ENCODE data around the gene IPO9.
A peak's percentile ranks its signal among the peaks of the same experiment; 100 is the strongest.

Gene IPO9

GRCh38 chr1:201825245-201825644, 3.7 kb upstream of the IPO9 start:
- DNase-seq (ENCODE audit: low read depth, low spot score) = no peak
- no peak overlapping the region for H3K4me3 ChIP-seq (ENCODE audit: low read depth, low read length)
- ChIA-PET POLR2A (no interaction called here), CTCF (interaction anchor here (0.8 to 5.5 kb wide), 4 partner anchors 12 to 30 kb away, joined by 3 to 41 read pairs (median 20); no protein-coding TSS in a partner anchor)
- no peak for TF ChIP-seq CTCF (IDR thresholded peaks at IDR 0.05; ENCODE audit: insufficient read depth, low read length, missing control alignments)

GRCh38 chr1:201826830-201827229, 2.1 kb upstream of the IPO9 start:
- CTCF ChIA-PET = interaction anchor here (0.6 to 5.5 kb wide), 15 partner anchors 8 to 308 kb away, joined by 3 to 47 read pairs (median 8); no protein-coding TSS in a partner anchor
- POLR2A ChIA-PET = no interaction called here
- TF ChIP-seq CTCF (IDR thresholded peaks at IDR 0.05; ENCODE audit: insufficient read depth, low read length, missing control alignments) = no peak
- H3K4me3 ChIP-seq (ENCODE audit: low read depth, low read length) = no peak overlapping the region
- no peak for DNase-seq (ENCODE audit: low read depth, low spot score)

DNA sequence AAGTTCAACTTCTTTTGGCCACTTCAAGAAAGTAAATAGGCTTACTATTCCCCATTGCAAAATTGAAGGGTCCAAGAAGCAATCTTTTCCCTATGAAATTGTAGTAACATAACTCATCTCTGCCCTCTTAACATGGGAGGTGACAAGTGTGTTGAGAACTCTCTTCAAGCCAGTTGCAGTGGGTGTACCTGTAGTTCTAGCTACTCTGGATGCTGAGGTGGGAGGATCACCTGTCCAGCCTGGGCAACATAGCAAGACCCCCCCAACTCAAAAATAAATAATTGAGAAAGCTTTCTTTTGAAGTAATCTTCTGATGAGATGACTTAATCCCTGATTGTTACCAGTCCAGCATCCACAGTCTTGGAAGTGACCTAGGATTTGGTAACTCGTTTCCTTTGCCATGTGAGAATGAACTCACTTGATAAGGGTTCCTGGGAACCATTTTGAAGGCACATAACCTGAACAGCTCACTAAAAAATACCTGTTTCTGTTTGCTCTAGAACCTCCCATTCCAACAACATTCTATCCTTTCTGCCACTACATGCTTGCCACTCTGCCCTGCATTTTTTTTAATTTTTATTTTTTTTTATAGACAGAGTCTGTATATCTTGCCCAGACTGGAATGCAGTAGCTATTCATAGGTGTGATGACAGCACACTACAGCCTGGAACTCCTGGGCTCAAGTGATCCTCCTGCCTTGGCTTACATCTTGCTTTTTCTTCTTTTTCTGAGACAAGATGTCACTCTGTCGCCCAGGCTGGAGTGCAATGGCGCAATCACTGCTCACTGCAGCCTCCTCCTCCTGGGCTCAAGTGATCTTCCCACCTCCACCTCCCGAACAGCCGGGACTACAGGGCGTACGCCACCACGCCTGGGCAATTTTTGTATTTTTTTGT, 1.4 kb upstream of the IPO9 start:
- ChIA-PET POLR2A (no interaction called here), CTCF (interaction anchor here (0.6 to 5.5 kb wide), 20 partner anchors 8 to 307 kb away, joined by 3 to 47 read pairs (median 4); no protein-coding TSS in a partner anchor)
- TF ChIP-seq CTCF (IDR thresholded peaks at IDR 0.05; ENCODE audit: insufficient read depth, low read length, missing control alignments) = no peak
- no peak overlapping the region for H3K4me3 ChIP-seq (ENCODE audit: low read depth, low read length)
- no peak for DNase-seq (ENCODE audit: low read depth, low spot score)

GRCh38 chr1:201828217-201828819, 639 bp upstream of the IPO9 start:
- no peak for TF ChIP-seq CTCF (IDR thresholded peaks at IDR 0.05; ENCODE audit: insufficient read depth, low read length, missing control alignments)
- POLR2A ChIA-PET = interaction anchor here (1.6 kb wide), 1 partner anchor 288 kb away, joined by 5 read pairs; no protein-coding TSS in a partner anchor
- H3K4me3 ChIP-seq (ENCODE audit: low read depth, low read length) = peak overlapping the region; percentile 49
- no peak for DNase-seq (ENCODE audit: low read depth, low spot score)
- CTCF ChIA-PET = interaction anchor here (0.8 to 5.5 kb wide), 16 partner anchors 9 to 296 kb away, joined by 3 to 47 read pairs (median 6); no protein-coding TSS in a partner anchor

GRCh38 chr1:201831371-201831770, 2.4 kb downstream of the IPO9 start:
- ChIA-PET CTCF (no interaction called here), POLR2A (no interaction called here)
- no peak for TF ChIP-seq CTCF (IDR thresholded peaks at IDR 0.05; ENCODE audit: insufficient read depth, low read length, missing control alignments)
- no peak for DNase-seq (ENCODE audit: low read depth, low spot score)
- no peak overlapping the region for H3K4me3 ChIP-seq (ENCODE audit: low read depth, low read length)

DNA sequence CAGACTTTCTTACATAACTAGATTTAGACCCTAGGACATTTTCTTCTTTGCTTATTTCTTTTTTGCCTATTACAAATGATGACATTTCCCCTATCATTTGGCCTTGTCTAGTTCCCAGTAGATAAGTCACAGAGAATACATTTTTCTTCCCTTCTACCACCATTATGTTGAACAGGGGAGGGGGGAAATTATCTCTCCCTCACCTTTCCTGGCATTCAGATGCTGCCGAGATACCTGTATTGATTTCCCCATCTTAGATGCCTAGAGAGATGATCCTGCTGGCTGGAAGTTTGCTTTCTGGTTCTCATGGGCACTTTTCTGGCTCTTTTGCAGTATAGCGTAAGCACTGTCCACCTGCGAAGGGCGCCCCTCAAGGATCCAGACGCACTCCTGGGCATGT, 5.7 kb downstream of the IPO9 start:
- CTCF ChIA-PET = no interaction called here
- DNase-seq (ENCODE audit: low read depth, low spot score) = no peak

More for the DNA sequence above, 5.7 kb downstream of the IPO9 start:
- no peak overlapping the region for H3K4me3 ChIP-seq (ENCODE audit: low read depth, low read length)
- POLR2A ChIA-PET = no interaction called here
- TF ChIP-seq CTCF (IDR thresholded peaks at IDR 0.05; ENCODE audit: insufficient read depth, low read length, missing control alignments) = no peak
